HG03097 (cell line): ENCODE data around the gene LPCAT4.
A peak's percentile ranks its signal among the peaks of the same experiment; 100 is the strongest.
"Not testable (repeated sequence)": the region's sequence is repeated elsewhere in the genome, so short reads cannot be mapped to it uniquely, and the experiment has no call there.

ENCODE experiments used
- ATAC-seq: cut with Tn5 transposase; IDR thresholded peaks from one replicate; pipeline ENCODE4 v1.9.1; 2021; ENCODE audit not compliant: unreplicated experiment, low FRiP score

The LPCAT4 gene

DNA sequence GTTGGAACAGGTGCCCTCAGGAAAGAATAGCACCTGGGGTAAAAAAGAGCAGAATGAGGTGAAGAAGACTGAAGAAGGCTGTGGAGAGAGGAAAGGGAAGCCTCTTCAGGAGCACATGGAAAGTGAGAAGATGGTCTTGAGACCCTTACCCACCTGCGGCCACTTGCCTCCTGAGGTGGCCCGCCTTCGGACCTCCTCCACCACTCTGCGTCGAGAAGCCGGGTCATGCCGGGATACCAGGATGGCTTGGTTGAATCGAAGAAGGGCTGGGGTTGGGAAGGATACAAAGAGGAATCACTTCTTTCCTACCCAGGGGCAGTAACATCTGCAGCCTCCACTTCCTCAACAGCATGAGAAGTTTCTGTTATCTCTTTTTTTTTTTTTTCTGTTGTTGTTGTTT lies 3.0 kb downstream of the LPCAT4 start:
- ATAC-seq: no peak

- ATAC-seq: no peak
Observed at GRCh38 chr15:34362047-34362773, 4.8 kb downstream of the LPCAT4 start.

GRCh38 chr15:34361278-34361677 lies 5.7 kb downstream of the LPCAT4 start:
- ATAC-seq: no peak

DNA sequence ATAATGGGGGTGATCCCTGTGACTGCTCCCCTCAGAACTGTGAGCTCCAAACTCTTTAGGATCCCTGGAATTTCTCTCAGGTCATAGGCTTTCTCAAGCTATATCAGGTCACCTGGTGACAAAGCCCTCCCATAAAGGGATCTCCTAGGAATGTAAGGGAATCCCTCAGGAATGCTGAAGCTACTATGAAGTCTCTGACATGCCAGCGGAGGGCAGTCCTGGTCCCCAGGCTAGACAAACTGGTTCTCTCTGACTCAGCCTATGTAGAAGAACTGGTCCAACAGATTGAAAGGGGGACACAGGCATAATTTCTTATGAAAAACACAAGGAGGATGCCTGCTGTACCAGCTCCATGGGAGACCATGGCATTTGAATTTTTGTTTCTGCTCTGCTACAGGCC lies 6.7 kb downstream of the LPCAT4 start:
- ATAC-seq: no peak

GRCh38 chr15:34359416-34359815 lies 7.6 kb downstream of the LPCAT4 start:
- no peak for ATAC-seq

DNA sequence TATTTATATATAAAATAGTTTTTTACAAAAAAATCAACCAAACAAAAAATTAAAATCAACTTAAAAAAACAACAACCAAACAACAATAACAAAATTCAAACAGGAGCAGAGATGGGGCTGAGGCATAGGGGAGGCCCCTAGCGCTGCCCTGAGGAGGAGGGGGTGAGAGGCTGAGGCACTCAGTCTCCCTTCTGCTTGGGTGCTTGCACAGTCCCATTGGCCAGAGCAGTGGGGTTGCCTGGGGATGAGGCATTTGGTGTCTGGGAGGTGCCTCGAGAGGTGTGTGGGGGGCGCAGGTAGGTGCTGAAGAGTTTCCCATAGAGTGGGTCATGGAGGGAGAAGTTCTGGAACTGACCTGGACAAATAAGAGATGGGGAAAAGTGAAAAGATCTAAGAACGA lies 8.0 kb downstream of the LPCAT4 start:
- ATAC-seq: no peak

DNA sequence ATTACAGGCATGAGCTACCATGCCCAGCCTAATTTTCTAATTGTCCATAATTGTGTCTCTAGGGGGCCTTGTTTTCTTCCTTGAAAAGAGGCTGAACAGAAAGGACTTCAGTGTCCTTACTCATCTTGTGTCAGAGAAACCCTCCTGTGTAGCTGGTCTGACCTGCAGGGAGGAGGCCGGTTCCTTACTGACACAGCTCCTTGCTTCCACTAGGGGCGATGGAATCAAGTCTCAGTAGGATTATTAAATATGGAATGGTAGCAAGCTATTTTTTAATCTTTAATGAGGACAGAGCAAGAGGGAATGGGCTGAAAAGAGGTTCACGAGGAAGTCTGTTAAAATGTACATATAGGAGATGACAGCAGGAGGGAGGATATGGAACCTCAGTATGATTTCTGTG lies 8.6 kb downstream of the LPCAT4 start:
- no peak for ATAC-seq

DNA sequence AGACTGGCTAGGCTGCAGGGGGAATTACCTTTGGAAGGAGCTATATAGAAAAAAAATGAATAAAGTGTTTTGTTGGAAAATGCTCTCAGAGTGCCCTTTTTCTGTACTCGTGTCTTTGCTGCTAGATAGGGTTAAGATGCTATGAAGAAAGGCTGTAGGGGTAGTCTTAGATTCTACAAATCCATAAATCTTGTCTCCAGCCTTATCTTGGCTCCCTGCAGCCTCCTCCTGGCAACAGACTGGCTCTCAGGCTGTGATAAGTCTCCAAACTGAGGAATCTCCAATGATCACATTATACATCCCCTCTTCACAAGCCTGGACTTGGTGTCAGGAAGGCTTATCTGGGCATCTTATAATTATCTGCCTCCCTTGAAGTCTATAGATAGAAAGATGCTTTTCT lies 9.3 kb downstream of the LPCAT4 start:
- ATAC-seq: no peak

DNA sequence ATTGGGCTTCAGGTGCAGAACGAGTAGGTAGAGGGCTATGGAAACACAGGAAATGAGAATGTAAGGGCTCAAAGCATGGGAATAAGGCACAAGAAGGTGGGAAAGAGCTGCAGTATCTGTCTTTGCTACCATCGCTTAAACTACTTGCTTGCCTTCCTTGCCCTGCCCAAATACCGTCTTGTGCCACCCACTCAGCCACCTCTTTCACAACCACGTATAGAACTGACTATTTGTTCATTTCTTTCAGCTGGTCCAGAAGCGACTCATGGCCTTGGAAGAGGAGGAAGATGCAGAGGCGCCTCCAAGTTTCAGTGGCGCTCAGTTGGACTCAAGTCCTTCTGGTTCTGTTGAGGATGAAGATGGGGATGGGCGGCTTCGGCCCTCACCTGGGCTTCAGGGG lies 11.8 kb downstream of the LPCAT4 start:
- ATAC-seq: no peak

GRCh38 chr15:34354286-34354685 lies 12.7 kb downstream of the LPCAT4 start:
- ATAC-seq: no peak

DNA sequence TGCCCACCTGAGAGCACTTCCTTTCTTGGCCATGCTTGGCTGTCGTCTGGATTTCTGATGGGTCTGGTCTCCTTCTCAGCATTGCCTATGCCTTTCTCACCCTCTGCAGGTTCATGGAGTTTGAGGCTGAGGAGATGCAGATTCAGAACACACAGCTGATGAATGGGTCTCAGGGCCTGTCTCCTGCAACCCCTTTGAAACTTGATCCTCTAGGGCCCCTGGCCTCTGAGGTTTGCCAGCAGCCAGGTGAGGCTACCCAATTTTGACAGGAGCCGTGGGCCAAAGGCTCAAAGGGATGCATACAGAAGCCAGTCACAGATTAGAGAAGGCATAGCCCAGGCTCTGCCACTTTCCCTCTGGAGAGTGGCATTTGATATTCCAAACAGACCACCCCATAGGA lies 13.4 kb downstream of the LPCAT4 start:
- ATAC-seq: no peak

- not testable (repeated sequence) for ATAC-seq
Observed at GRCh38 chr15:34352996-34353395, 14.0 kb downstream of the LPCAT4 start.

DNA sequence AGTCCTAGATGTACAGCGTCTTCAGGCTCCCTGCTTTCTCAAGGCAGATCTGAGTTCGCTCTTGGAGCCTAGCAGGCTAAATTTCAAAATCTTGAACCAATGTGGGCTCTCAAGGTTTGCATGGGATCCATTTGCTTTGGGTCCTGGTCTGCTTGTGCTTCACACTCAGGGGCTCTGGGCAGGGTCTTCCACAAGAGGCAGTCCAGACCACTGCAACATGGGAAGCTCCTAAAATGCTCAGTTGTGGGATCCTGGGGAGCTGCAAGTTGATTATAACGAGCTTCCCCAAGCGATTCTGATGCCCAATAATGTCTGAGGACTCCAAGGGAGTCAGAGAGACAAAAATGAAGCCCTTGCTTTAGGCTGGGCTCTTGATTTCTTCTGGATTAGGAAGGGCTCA lies 17.2 kb downstream of the LPCAT4 start:
- ATAC-seq: no peak

- ATAC-seq: no peak
Observed at GRCh38 chr15:34348735-34349300, 18.2 kb downstream of the LPCAT4 start.

- no peak for ATAC-seq
Observed at GRCh38 chr15:34347951-34348638, 18.9 kb downstream of the LPCAT4 start.

GRCh38 chr15:34342737-34343575 lies 24.0 kb downstream of the LPCAT4 start, which contains the start of the genes NOP10 and NUTM1:
Gene NOP10 (minus strand): TSS chr15:34343136. CDS start chr15:34343073, 63 bp downstream.
Gene NUTM1 (plus strand): TSS chr15:34343315. CDS start chr15:34343697, 382 bp downstream.
- peak; percentile 75 for ATAC-seq

DNA sequence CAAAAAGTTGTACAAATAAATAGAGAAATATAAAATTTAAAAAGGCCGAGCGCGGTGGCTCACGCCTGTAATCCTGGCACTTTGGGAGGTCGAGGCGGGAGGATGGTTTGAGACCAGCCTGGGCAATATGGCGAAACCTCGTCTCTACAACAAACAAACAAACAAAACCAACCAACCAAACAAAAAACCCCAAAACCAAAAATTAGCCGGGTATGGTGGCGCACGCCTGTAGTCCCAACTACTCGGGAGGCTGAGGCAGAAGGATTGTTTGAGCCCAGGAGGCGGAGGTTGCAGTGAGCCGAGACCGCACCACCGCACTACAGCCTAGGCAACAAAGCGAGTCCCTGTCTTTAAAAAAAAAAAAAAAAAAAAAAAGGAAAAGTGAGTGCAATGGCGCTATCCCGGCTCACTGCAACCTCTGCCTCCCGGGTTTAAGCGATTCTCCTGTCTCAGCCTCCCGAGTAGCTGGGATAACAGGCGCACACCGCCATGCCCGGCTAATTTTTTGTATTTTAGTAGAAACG lies 24.7 kb downstream of the LPCAT4 start:
- not testable (repeated sequence) for ATAC-seq

- no peak for ATAC-seq
Observed at GRCh38 chr15:34341381-34342212, 25.4 kb downstream of the LPCAT4 start.

- ATAC-seq: no peak
Observed at GRCh38 chr15:34339946-34340345, 27.1 kb downstream of the LPCAT4 start.

- no peak for ATAC-seq
Observed at GRCh38 chr15:34338347-34338746, 28.6 kb downstream of the LPCAT4 start.
